Gastrocnemius medialis (tissue), 4 donors: ENCODE data around the gene S100A7A.

Source experiments
- POLR2A ChIP-seq, 2 donors: fragments of 450-650 bp; IDR thresholded peaks; one replicate each; pipeline ENCODE4 v1.6.1; 2017; ENCODE audit warnings: antibody characterized with exemption in 2 of 2, mild to moderate bottlenecking in 2 of 2, moderate library complexity in 2 of 2
- TF ChIP-seq, protein P1 (sequence below), 5 experiments: fragments of 450-650 bp in 3 of 5; fragments of 200-600 bp in 2 of 5; sonication (generic) in 2 of 5; IDR thresholded peaks in 4 of 5; conservative IDR thresholded peaks in 1 of 5; 1 replicate in 4 of 5; 2 replicates in 1 of 5; pipeline ENCODE4 v1.5.1; 2016 to 2019; ENCODE audit warnings: antibody characterized with exemption in 5 of 5, mild to moderate bottlenecking in 3 of 5, moderate library complexity in 3 of 5

DNA sequence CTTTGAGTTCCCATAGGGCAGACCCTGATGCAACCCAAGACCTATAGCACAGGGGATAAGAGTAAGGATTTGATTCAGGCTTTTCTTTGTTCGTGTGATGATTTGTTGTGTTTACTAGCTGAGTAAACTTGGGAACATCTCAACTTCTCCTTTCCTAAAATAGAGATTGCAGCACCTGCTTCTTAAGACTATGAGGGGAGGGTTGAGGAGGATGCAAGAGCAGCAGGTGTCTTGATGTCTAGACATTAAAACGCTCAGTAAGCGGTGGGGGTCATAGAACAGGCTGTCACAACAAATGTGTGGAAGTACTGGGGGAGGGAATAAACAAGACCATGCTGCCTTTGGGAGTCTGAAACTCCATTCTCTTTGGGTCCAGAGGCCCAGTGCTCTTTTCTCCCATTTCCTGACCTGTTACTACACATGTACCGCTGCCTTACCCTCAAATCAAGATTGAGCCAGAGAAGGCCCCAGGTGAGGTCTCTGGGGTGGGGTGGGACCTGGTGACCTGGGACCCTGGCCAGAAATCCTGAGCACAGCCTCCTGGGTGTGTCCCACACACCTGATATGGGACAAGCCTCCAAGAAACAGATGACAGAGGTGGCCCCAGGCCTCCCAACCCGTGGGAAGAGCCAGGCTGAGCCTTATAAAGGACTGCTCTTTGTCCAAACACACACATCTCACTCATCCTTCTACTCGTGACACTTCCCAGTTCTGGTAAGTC is at the start of gene S100A7A:
- TF ChIP-seq, protein P1, sequence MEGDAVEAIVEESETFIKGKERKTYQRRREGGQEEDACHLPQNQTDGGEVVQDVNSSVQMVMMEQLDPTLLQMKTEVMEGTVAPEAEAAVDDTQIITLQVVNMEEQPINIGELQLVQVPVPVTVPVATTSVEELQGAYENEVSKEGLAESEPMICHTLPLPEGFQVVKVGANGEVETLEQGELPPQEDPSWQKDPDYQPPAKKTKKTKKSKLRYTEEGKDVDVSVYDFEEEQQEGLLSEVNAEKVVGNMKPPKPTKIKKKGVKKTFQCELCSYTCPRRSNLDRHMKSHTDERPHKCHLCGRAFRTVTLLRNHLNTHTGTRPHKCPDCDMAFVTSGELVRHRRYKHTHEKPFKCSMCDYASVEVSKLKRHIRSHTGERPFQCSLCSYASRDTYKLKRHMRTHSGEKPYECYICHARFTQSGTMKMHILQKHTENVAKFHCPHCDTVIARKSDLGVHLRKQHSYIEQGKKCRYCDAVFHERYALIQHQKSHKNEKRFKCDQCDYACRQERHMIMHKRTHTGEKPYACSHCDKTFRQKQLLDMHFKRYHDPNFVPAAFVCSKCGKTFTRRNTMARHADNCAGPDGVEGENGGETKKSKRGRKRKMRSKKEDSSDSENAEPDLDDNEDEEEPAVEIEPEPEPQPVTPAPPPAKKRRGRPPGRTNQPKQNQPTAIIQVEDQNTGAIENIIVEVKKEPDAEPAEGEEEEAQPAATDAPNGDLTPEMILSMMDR (IDR thresholded peaks at IDR 0.05 in 4 of 5, conservative IDR thresholded peaks at IDR 0.05 in 1 of 5): no peak
- no peak for TF ChIP-seq POLR2A (IDR thresholded peaks at IDR 0.05)
